Thyroid gland (tissue), 4 donors: Measurements from ENCODE around the gene GIGYF1. TPM values are rescaled to one million over a fixed set of nuclear protein-coding genes. Genes with fewer than 3 reads are reported as not detected.
A peak's percentile ranks its signal among the peaks of the same experiment; 100 is the strongest.

Experiments
- DNase-seq, 2 donors: peaks; one replicate each; pipeline ENCODE4 v3.0.0-alpha.2; 2019
- H3K27ac ChIP-seq, 3 donors: fragments of 200-600 bp; sonication (generic); 1 replicate in 2 of 3; 2 replicates in 1 of 3; pipeline ENCODE4 v1.5.1; 2016 to 2019; ENCODE audit warnings: mild to moderate bottlenecking in 1 of 3, moderate library complexity in 1 of 3
- H3K27me3 ChIP-seq: fragments of 200-600 bp; sonication (generic); one replicate; pipeline ENCODE4 v1.5.1; 2019
- H3K36me3 ChIP-seq, 2 donors: fragments of 200-600 bp; sonication (generic); one replicate each; pipeline ENCODE4 v1.5.1; 2016 to 2019
- H3K4me1 ChIP-seq, 2 donors: fragments of 200-600 bp; sonication (generic); one replicate each; pipeline ENCODE4 v1.5.1; 2017 to 2019
- H3K4me3 ChIP-seq, 3 donors: fragments of 200-600 bp; sonication (generic); replicated peaks in 1 of 3; 1 replicate in 2 of 3; 2 replicates in 1 of 3; pipeline ENCODE4 v1.5.1; 2016; ENCODE audit warnings: mild to moderate bottlenecking in 1 of 3
- H3K9me3 ChIP-seq: fragments of 200-600 bp; sonication (generic); one replicate; pipeline ENCODE4 v1.5.1; 2017
- POLR2A ChIP-seq, 2 donors: fragments of 450-650 bp; IDR thresholded peaks; one replicate each; pipeline ENCODE4 v1.6.1; 2017; ENCODE audit warnings: antibody characterized with exemption in 2 of 2, mild to moderate bottlenecking in 2 of 2, moderate library complexity in 1 of 2
- WGBS, 2 donors: methylation state at CpG; one replicate each; pipeline ENCODE4 v1.1.5; 2017; 5-methylcytosine and 5-hydroxymethylcytosine counted together
- intact Hi-C: fragments of 100-400 bp; cut with DNase I; formaldehyde crosslinking; loops from one replicate; pipeline ENCODE4 v1.15.1; 2023
- total RNA-seq, 4 donors: library from RNA; depleted of rRNA; stranded (reverse); fragments of >200 nt; gene quantifications; one replicate each; pipeline ENCODE4 v1.2.3, GENCODE V29; 2016
- TF ChIP-seq, protein P1 (sequence below), 6 experiments: fragments of 200-600 bp in 3 of 6; fragments of 450-650 bp in 3 of 6; sonication (generic) in 3 of 6; IDR thresholded peaks; one replicate each; pipeline ENCODE4 v1.5.1; 2016 to 2019; ENCODE audit warnings: antibody characterized with exemption in 6 of 6, mild to moderate bottlenecking in 2 of 6, inconsistent platforms in 1 of 6, moderate library complexity in 1 of 6

GIGYF1 gene
- total RNA-seq, 4 donors from 2014 or later: 30.5 to 46.9 (median 35.3) TPM

DNA sequence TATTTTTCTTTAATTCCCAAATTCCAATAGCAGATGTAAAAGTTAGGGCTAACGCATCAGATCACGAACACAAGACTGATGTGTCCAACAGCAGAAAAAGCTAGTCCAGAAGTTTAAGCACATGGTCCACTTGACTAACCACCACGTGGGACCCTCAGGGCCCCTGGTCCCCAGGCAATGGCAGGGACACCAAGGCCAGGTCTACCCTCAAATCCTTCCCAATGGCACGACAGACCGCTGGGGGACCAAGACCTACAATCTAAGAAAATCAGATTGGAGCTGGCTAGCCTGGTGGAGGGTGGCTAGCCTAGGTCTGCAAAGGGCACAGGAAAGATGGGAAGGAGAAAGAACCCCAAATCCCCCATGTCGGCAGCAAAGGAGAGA, 1.5 kb downstream of the GIGYF1 start:
- 53 to 71% methylated on average over 6 of the region's 6 CpGs for WGBS, 2 donors
- no peak for DNase-seq
- TF ChIP-seq, protein P1, sequence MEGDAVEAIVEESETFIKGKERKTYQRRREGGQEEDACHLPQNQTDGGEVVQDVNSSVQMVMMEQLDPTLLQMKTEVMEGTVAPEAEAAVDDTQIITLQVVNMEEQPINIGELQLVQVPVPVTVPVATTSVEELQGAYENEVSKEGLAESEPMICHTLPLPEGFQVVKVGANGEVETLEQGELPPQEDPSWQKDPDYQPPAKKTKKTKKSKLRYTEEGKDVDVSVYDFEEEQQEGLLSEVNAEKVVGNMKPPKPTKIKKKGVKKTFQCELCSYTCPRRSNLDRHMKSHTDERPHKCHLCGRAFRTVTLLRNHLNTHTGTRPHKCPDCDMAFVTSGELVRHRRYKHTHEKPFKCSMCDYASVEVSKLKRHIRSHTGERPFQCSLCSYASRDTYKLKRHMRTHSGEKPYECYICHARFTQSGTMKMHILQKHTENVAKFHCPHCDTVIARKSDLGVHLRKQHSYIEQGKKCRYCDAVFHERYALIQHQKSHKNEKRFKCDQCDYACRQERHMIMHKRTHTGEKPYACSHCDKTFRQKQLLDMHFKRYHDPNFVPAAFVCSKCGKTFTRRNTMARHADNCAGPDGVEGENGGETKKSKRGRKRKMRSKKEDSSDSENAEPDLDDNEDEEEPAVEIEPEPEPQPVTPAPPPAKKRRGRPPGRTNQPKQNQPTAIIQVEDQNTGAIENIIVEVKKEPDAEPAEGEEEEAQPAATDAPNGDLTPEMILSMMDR (IDR thresholded peaks at IDR 0.05): no peak
- TF ChIP-seq POLR2A (IDR thresholded peaks at IDR 0.05): no peak
- H3K9me3 ChIP-seq: no peaks in the 10 kb centered on the region
- intact Hi-C loops: no loop called here
- H3K27ac ChIP-seq: peak overlapping the region in 1 of 3 donors; percentile 78
- peak overlapping the region in 1 of 3 donors; percentile 89 for H3K4me3 ChIP-seq
- peaks cover 12 to 15% of the 10 kb centered on the region in 2 donors for H3K36me3 ChIP-seq
- H3K27me3 ChIP-seq: no peaks in the 10 kb centered on the region
- H3K4me1 ChIP-seq: peaks cover 29 to 44% of the 10 kb centered on the region in 2 donors

DNA sequence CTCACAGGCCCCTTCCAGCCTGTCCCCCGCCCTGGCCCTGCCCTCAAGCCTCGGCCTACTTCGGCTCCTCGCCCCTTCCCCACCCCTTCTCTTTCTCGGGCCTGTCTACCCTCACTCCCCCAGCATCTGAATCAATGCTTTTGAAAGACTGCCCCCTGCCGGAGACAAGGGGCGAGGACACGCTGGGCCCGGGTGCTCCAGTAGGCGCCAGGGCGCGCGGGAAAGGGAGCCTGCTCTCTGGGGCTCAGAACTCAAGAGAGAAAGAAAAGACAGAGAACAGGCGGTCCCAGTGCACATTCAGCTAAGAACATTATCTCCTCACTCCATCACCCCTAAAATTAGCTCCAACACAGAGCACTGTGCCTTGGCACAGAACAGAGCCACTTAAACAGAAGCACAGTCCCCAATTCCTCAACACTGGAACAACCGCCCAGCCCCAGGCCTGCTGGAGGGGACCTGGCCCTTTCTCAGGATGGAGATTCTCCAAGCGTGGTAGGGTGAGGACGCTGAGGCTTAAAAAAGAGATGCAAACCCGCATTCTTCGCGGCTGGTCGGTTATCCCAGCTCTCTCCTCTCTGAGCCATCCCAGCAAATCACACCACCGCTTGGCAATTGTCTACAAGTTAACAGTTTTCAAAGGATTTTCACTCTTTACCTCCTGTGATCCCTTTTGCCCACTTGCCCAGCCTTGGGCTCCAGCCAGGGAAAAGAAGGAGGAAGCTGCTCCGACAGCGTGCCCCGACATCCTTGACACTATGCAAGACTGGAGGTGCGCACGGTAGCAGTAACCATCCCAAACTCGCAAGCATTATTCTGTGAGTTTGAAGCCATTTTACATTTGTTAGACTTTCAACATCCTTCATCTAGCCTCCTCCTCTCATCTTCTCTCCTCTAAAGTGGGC, 2.1 kb downstream of the GIGYF1 start:
- intact Hi-C loops: no loop called here
- Histone ChIP-seq H3K4me3 (no peak overlapping the region), H3K27me3 (no peaks in the 10 kb centered on the region), H3K9me3 (no peaks in the 10 kb centered on the region), H3K36me3 (peaks cover 18 to 22% of the 10 kb centered on the region in 2 donors), H3K27ac (no peak overlapping the region), H3K4me1 (peaks cover 29 to 44% of the 10 kb centered on the region in 2 donors)
- DNase-seq: peak; percentile 73 to 81
- TF ChIP-seq, protein P1 (IDR thresholded peaks at IDR 0.05): peak; percentile 73 to 97 (median 80)
- no peak for TF ChIP-seq POLR2A (IDR thresholded peaks at IDR 0.05)
- 31 to 32% methylated on average over 28 of the region's 28 CpGs for whole genome bisulfite sequencing, 2 donors

DNA sequence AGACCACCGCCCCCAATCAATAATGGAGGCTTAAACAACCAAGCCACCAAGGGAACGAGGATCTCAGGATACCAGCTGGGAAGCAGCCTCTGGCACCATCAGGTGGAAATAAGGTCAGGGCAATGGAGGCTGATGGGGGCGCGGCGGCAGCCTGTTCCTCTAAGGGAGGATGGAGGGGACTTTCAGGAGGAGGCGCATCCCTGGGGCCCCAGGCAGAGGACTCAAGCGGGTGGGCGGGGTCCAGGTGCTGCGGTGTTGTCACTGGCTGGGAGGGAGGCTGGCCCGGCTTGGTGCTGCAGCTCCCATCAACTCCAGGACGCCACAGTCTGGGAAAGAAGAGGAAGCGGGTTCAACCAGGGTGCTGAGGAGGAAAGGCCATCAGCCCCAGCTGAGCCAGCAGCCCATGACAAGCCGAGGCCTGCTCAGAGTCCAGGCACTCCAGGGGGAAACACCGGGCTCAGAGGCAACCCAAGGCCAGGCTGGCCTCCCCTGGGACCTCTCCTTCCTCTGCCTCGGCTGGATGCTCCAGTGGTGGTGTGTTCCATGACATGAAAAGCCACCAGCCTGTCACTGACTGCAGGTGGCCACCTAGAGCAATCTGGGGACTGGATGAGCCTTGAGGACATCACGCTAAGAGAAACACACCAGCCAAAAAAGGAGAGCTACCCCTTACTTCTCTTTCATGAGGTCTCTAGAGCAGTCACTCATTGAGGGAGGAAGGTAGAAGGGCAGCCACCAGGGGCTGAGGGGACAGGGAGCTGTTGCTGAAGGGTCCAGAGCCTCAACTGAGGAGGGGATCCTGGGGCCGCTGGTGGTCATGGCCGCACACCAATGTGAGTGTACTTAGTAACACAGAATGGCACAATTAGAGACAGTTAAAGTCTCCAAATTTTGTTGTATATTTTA, 4.6 kb downstream of the GIGYF1 start:
- H3K4me1 ChIP-seq: peaks cover 25 to 40% of the 10 kb centered on the region in 2 donors

DNA sequence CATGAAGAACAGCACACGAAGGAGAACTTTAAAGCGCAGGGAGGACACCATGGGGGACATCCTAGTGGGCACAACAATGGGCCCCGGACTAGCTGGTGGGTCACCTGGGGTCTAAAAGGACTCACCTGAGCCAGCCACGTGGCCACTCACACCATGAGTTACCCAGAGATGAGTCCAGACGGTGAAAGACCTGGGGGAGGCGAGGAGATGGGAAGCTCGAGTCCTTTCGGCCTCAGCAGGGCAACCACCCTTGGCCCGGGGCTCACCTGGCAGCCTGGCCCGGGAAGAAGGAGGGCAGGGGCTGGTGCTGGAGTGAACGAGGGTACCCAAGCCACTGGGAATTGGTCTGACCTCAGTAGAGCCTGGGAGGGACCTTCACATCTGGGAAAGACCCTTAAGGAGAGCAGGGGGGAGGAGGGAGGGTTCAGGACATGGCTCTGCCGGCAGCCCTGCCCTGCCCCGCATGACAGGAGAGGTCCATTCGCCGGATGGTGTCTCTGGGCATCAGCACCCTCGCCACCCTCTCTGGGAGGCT, 5.7 kb downstream of the GIGYF1 start:
- Histone ChIP-seq H3K27ac (no peak overlapping the region), H3K36me3 (peaks cover 54 to 56% of the 10 kb centered on the region in 2 donors), H3K4me1 (peaks cover 25 to 39% of the 10 kb centered on the region in 2 donors), H3K27me3 (no peaks in the 10 kb centered on the region), H3K9me3 (no peaks in the 10 kb centered on the region), H3K4me3 (no peak overlapping the region)
- no peak for TF ChIP-seq POLR2A (IDR thresholded peaks at IDR 0.05)
- TF ChIP-seq, protein P1 (IDR thresholded peaks at IDR 0.05): no peak
- DNase-seq: no peak
- 78 to 86% methylated on average over 10 to 16 of the region's 16 CpGs for WGBS, 2 donors
- intact Hi-C loops: loop anchor here (5.0 to 10.0 kb wide), 2 partner anchors 121 to 224 kb away; partner anchors contain the start of gene SPACDR

More for the DNA sequence above, 4.6 kb downstream of the GIGYF1 start:
- WGBS, 2 donors: 85 to 88% methylated on average over 16 to 17 of the region's 18 CpGs
- Histone ChIP-seq H3K27ac (no peak overlapping the region), H3K4me3 (no peak overlapping the region), H3K27me3 (no peaks in the 10 kb centered on the region), H3K9me3 (no peaks in the 10 kb centered on the region), H3K36me3 (peaks cover 43 to 45% of the 10 kb centered on the region in 2 donors)
- TF ChIP-seq POLR2A (IDR thresholded peaks at IDR 0.05): no peak
- intact Hi-C loops: loop anchor here (5.0 to 10.0 kb wide), 2 partner anchors 122 to 225 kb away; partner anchors contain the start of gene SPACDR
- no peak for DNase-seq

DNA sequence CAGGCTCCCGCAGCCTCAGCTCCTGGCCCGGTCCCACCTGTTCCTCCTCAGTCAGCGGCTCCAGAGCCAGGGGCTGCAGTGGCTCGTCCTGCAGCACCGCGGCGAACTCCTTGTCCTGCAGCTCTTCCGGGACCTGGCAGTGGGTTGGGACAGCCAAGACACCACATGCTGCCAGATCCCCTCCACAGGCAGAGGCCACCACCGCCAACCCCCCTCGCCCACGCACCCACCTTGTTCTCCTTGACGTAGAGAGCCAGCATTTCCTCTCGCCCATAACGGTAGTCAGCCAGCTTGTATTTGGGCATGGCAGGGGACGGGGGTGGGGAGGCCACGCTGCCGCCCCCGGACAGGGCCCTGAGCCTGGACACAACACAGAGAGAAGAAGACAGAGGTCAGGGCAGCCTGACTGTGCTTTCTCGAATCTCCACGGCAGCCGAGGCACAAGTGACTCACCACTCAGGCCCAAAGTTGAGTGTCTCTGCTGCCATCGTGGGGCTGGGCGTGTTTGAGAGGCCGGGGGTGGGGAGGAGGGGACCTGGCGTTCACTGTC, 6.2 kb downstream of the GIGYF1 start:
- Histone ChIP-seq H3K27ac (no peak overlapping the region), H3K27me3 (no peaks in the 10 kb centered on the region), H3K36me3 (peaks cover 59 to 62% of the 10 kb centered on the region in 2 donors), H3K4me3 (no peak overlapping the region), H3K4me1 (peaks cover 22 to 37% of the 10 kb centered on the region in 2 donors), H3K9me3 (no peaks in the 10 kb centered on the region)
- 81 to 94% methylated on average over 12 to 25 of the region's 25 CpGs for WGBS, 2 donors
- intact Hi-C loops: loop anchor here (5.0 to 10.0 kb wide), 2 partner anchors 121 to 223 kb away; partner anchors contain the start of gene SPACDR
- no peak for TF ChIP-seq POLR2A (IDR thresholded peaks at IDR 0.05)
- TF ChIP-seq, protein P1 (IDR thresholded peaks at IDR 0.05): no peak
- DNase-seq: no peak
